ENCODE results near the gene PTPN9. TPM values are rescaled to one million over a fixed set of nuclear protein-coding genes. Genes with fewer than 3 reads are reported as not detected.

The PTPN9 gene
- total RNA-seq: 10 to 100 TPM; 12.5 to 13.4 TPM
- long read RNA-seq, full-length matches to known transcripts: 2 of 3 reads
- long read RNA-seq, partial matches to known transcripts: 0 of 3 reads
- long read RNA-seq, other reads (novel, unspliced or antisense): 1 of 3 reads

DNA sequence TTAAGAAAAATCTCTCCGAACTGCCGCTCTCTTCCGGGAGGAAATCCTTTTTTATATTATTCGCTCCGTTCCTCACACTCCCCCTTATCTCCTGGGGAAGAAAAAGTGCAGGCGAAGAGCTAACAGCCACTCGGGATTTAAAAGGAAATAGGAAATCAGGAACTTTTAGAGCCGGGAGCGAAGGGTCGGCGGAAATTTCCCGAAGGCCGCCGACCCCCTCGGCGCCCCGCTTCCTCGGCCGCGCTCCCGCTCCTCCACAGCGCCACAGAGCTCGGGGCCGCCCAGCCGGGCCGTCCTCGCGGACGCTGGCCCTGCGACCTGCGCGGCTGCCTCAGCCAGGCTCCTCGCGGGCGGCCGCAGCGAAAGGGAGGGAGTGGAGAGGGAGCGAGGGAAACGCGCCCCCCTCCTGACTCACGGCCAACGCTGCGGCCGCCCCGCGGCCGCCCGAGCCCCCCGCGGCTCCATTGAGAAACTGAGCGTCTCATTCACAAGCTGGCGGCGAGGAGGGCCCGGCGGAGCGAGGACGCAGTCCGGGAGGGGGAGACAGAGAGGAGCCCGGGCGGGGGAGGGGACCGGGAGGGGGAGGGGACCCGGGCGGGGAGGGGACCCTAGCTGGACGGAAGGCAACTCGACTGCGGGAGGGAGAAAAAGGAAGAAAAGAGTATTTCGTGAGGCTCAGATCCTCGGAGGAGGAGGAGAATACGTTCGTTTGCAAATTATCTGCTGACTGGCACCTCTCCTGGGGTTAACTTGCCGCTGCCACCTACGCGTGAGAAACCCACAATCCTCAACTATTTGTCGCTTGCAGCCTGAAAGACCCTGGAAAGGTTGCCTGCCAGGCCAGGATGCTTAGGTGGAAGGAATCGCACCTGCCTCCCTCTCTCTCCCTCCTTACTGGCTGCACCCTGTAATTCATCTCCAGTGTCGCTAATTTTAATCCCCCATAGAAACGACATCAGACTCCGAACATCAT is at the start of gene PTPN9:
PTPN9 (minus strand) TSS at position 368 of the 973 bp plus-strand sequence. CDS start 539 bp downstream, outside the sequence.
- ATAC-seq (peak; percentile 89 to 91), DNase-seq (peak; percentile 83)
- intact Hi-C loops (cut with DNase I): loop anchor here (5.0 to 10.0 kb wide), 4 partner anchors 47 to 124 kb away; partner anchors contain the start of gene SIN3A (in 1 of the 2)

DNA sequence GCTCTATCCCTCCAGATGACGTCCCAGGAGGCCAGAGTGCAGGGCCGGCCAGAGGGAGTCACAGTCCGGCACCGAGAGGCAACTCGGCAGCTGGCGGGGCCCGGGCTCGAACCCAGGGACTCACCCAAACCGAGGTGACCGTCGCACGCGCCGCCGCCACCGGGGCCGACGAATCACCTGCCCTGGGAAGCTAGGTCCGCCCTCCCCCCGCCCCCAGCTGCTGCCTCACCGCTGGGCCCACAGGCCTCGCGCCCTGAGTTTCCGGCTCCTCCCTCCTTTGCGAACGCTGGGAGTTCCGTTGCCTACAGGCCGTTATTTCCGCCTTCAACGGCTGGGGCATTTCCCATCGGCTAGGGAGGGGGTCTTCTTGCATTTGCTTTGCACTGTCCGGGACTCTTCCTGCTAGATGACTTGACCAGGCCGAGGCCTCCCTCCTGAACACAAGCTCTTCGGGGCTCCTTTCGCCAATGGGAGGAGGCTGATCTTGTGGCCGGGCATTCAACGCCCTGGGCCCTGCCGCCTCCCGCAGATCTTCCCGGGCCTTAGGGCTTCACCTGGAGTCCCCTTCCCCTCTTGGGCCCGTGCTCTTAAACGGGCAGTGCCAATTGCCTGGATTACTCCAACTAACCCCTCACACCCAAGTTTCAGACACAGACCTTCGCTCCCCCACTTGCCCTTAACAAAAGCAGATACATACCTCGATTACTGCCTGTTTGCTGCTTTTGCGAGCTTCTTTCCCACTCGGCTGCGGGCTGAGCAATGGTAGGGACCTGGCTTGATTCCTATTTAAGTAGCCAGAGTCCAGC is 46.6 kb upstream of the PTPN9 start, which contains the start of gene SNUPN:
SNUPN (minus strand) TSS at position 184 of the 806 bp plus-strand sequence. CDS start 4,674 bp downstream, outside the sequence.
- ATAC-seq: peak; percentile 91 to 95

DNA sequence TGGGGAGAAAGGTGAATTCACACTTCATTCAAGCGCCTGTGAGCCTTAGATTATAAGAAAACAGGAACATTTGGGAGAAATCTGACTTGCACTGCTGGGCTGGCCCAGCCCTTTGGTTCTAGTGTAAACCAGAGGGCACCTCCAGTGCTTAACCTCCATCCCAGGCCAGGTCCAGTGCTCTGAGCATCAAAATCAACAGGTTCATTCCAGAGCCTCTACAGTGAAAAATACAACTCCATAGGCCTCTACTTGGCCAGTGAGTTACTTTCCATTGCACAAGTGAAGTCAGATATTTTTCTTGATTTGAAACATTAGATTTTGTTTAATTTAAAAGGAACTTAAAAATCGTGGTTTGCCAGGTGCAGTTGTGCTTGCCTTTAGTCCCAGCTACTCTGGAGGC is 43.4 kb upstream of the PTPN9 start:
- no peak for ATAC-seq
- intact Hi-C loops (cut with DNase I): no loop called here
- DNase-seq: no peak

More for the DNA sequence above, 46.6 kb upstream of the PTPN9 start, which contains the start of gene SNUPN:
- intact Hi-C loops (cut with DNase I): no loop called here
- peak; percentile 96 for DNase-seq

DNA sequence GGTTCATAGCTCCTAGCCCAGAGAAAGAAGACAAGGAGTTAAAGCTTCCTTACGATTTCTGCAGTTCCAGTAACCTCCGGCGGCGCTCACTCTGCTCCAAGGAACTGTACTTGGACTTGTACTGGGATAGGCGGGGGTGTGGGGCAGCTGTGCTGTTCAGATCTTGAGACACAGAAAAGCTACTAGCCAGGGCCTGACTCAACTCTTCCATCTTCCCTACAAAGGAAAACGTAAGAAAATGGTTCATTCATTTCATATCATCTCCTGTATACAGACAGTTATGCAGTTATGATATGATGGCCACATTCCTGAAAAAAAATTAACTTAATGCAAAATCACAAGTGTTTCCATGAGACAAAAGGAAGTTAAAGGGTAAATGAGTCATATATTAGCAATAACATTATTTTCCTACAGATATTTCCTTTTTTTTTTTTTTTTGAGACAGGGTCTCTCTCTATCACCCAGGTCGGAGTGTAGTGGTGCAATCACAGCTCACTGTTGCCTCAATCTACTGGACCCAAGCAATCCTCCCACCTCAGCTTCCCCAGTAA is 41.8 kb upstream of the PTPN9 start:
- peak; percentile 87 for DNase-seq
- intact Hi-C loops (cut with DNase I): no loop called here
- peak; percentile 67 to 82 for ATAC-seq

DNA sequence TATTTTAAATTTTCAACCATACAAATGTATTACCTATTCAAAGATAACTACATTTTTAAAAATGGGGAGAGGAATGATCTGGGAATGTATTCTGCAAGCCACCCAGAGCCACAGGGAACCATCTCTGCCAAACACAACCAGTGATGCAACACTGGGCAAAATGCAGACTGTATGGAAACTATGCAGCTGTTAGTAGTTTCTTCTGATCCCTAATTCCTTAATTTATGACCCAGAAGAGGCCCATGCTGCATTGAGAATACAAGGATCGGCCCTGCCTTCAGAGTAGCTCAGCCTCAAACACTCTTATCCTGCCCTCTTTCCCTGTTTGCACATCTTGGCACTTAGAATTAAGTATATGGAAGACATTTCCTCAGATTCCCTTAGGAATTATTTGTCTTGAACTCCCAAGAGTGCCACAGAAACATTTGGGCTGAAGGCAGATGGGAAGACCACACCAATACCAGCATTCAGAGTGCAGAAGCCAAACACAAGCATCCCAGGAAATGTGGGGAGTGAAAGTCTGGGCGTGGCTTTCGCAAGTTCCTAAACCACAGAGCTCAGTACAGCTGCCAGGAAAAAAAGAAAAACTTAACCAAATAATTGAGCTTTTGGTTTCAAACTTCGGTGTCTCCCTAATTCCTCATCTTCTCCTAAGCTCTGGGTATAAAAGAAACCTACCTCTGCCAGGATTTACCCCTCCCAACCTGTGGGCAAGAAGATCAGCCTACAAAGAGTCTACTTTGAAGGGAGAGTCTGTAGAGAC is 41.1 kb upstream of the PTPN9 start:
- intact Hi-C loops (cut with DNase I): no loop called here
- ATAC-seq: peak; percentile 58 to 70
- peak; percentile 54 for DNase-seq

DNA sequence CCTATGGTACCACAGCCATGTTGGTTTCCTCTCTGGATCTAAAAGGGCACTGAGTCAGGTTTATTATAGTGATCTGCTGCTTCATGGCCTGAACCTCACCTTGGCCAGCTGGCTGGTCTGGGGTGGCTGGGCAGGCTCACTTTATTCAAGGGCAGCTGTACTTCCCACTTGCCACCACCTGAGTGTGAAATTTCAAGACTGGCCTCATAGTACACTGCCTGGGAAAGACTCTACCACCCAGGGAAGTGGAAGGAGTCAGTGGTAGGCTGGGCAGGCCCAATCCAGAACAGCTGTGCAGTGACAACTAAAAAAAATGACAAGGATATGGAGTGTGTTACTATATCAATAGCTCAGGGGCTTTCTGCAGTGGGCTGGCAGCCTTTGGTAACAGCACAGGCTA is 37.7 kb upstream of the PTPN9 start:
- DNase-seq: no peak
- intact Hi-C loops (cut with DNase I): no loop called here
- no peak for ATAC-seq

DNA sequence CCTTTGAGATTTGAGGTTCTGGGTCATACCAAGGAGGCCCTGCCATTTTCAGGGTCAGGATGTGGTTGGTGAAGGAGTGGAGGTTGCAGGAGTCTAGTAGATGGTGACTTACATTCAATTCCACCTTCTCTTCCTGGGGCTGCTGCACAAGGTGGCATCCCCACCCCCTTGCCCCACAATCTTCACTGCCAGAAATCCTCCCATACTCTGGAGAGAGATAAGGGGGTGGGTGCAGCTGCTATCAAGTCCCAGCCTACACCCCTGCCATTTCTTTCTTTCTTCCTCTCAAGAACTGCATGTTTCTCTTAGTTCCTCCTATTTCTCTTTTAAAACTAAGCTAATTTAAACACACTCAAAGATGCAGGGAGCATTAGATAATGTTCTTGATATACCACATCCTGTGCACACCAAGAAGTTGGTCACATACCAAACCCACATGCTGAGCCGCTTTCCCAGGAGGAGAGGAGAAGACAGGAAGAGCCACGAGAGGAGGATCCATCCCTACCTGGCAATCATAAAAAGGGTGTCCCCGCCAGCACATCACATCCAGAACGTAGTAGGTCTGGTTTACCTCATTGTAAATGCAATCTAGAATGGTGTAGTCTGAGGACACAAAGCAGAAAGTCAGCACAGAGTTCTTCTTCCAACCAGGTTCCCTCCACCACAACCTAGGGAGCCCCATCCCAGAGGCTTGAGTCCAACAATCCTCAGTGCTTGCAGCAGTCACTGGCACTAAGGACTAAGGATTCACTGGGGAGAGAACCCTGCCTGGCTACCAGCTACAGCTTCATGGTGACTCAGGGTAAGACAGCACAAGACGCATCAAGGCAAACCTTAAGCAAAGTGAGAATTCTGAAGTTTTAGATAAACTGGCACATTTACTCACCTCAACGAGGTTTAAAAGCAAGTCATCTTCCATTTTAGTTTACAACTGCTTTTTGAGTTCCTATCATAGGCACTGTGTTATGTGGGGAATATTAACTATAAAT is 27.9 kb upstream of the PTPN9 start:
- intact Hi-C loops (cut with DNase I): no loop called here
- DNase-seq (no peak), ATAC-seq (no peak)

DNA sequence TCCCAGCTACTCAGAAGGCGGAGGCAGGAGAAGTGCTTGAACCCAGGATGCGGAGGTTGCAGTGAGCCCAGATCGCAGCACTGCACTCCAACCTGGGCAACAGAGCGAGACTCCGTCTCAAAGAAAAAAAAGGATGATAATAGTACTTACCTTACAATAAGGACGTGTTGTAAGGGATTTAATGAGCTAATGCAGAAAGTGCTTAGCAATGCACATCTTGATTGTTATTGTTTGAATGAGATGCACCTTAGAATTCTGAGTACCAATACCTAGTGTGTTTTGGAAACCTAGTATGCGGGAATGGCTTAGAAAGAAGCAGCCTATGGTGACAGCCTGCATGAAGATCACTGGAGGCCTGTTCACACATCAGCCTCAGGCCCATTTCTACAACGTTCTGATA is 26.9 kb upstream of the PTPN9 start:
- ATAC-seq (no peak), DNase-seq (no peak)
- intact Hi-C loops (cut with DNase I): no loop called here

DNA sequence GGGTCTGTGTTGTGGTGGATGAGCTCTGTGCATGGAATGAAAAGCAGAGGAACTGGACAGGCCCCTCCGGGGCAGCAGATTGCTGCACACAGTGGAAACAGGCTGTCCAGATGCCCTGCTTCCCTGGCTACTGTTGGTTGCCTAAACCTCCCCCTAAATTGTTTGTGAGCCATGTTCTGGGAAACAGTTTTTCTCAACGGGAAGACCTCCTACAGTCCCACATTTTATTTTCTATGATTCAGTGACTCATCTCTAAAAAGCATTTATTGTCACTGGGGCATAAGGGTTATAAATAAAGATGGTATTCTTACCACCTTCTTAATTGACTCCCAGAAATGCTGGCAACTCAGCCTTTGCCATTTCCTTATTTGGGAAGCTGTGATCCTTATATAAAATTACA is 20.3 kb upstream of the PTPN9 start:
- intact Hi-C loops (cut with DNase I): no loop called here
- DNase-seq (no peak), ATAC-seq (no peak)

DNA sequence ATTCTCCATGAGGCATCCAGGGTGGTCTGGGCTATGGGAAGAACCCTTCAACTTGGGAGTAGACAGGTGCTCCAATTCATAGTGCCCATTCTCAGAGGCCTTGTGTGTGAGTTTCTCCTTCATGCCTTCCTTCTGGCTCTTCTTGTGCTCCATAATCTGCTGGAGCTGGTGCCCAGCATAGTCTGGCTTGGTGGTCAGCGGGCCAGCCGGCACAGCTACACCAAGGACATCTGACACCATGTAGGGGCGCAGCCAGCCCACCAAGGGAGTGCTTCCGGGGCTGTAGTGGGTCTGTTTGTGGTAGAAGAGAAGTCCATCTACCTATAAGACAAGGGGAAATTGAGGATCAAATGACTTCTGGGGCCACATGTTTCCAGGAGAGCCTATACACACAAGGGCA is 19.2 kb upstream of the PTPN9 start:
- DNase-seq (no peak), ATAC-seq (no peak)
- intact Hi-C loops (cut with DNase I): no loop called here

DNA sequence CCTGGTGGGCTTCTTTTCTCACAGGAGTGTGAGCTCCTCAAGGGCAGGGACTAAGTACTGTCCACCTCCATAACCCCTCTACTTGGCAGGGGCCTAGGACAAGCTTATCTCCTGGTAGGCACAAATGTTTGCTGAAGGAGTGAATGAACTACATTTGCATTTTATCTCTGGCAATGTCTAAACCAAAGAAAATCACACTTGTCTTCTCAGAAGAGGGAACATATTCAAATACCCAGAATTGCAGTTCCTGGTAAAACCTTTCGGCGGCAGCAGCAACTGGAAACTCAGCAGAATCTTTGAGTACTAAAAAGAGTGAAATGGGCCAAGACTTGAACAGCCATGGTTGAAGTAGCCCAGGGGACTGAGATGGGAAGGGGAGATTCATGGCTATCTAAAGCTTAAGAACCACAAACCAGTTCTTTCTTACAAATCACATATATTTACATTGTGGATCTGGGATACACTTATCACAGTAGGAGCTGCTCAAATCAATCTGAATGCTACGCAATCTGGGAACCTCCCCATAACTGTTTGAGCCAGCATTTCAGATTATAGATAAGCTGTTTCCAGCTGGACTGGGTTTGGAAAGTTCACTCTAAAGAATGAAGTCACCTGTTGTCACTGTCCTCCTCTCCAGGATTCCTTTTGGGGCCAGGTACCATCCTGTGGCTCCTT is 18.7 kb upstream of the PTPN9 start:
- DNase-seq: no peak
- intact Hi-C loops (cut with DNase I): no loop called here
- ATAC-seq: peak in 1 of 2 donors; percentile 15

DNA sequence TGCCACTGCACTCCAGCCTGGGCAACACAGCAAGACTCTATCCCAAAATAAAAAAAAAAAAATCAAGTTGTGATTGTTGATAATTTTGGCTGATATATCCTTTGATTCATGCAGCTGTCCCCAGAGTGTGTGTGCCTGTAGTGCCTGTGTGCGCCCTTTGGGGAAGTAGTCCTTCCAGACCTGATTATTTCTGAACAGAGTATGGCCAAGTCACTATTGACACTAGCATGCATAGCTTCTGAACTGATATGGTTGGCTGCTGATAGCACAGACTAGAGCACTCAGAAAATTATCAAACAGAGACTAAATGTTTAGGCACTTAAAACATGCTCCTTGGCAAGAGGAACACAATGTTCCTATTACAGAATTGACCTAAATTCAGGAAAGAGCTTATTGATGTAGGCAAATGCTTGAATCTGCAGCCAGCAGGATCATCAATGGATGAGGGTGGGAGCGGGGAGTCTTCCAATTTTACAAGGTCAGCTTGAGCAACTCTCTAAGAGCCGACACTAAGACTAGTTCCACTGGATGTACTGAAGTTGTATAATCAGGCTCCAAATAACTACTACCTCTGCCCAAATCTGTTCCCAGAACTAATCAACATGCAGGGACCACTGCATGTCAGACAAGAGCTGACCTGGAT is 17.7 kb upstream of the PTPN9 start:
- intact Hi-C loops (cut with DNase I): no loop called here
- DNase-seq: no peak
- ATAC-seq: no peak

DNA sequence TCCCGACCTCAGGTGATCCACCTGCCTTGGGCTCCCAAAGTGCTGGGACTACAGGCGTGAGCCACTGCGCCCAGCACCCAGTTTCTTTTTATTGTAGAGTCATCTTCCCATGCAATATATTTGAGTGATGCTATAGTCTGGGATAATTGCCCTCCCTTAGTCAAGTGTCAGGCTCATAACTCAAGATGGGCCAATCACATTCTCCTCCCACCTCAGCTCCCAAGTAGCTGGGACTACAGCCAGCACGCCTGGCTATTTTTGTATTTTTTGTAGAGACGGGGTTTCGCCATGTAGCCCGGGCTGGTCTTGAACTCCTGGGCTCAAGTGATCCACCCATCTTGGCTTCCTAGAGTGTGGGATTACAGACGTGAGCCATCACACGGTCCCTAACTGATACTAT is 15.2 kb upstream of the PTPN9 start:
- ATAC-seq: peak in 1 of 2 donors; percentile 41
- intact Hi-C loops (cut with DNase I): no loop called here
- DNase-seq: no peak

DNA sequence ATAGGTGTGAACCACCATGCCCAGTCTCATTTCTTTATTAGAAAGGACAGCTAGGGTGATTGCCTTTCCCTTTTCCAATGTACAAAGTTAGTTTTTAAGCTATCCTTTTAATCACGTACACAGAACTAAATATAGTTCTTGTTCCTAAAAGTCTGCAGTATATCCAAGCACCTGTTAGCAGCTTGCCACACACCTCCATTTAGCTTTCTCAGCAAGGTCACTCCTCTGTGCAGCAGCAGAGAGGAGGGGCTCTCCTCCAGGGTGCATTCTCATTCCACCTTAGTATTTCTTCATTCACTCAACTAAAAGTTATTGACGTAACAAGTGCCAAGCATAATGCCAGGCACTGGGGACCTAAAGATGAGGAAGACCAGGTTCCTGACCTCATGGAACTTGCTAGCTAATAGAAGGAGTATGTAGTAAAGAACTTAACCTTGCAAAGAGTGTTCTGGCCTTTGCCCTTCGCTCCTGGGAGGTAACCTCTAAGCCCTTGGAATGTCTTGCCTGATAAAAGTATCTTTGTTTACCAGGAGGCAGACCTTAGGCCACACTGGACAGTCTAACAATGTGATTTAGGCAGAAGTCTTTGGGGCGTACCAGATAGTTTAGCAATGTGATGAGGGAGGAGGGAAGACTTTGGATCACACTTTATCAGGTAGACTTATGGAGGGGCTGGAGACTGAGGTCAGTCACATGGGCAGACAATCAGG is 12.7 kb upstream of the PTPN9 start:
- intact Hi-C loops (cut with DNase I): no loop called here
- ATAC-seq (no peak), DNase-seq (no peak)

DNA sequence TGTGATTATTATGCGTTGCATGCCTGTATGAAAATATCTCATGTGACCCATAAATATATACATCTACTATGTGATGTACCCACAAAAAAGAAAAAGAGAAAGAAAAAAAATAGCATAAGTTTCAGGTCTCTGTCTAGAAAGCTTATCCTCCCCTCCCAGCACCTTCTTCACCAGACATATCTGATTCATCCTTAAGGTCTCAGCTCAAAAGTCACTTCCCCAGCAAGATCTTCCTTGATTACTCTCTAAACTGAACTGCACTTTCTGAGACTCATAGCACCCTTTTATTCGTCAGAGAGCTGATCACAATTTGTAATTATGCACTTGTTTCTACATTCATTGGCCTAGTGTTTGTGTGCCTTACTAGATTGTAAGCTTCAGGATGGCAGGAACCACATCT is 11.1 kb upstream of the PTPN9 start:
- DNase-seq (no peak), ATAC-seq (no peak)
- intact Hi-C loops (cut with DNase I): no loop called here

DNA sequence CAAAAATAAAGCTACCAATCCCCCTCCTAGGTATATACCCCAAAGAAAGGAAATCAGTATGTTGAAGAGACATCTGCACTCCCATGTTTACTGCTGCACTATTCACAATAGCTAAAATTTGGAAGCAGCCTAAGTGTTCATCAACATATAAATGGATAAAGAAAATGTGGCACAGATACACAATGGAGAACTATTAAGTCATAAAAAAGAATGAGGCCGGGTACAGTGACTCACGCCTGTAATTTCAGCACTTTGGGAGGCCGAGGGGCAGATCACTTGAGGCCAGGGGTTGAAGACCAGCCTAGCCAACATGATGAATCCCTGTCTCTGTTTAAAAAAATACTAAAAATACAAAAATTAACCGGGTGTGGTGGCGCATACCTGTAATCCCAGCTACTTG is 10.0 kb upstream of the PTPN9 start:
- no peak for DNase-seq
- intact Hi-C loops (cut with DNase I): no loop called here
- ATAC-seq: no peak

All from left cardiac atrium (tissue), 4 donors.